Activated CD4-positive, alpha-beta T cell treated with anti-CD3 and anti-CD28 coated beads for 36 hours (primary cell): Measurements from ENCODE around the gene CARD11. TPM values are rescaled to one million over a fixed set of nuclear protein-coding genes. Genes with fewer than 3 reads are reported as not detected.

Source experiments
- ATAC-seq: fragments of 200-7000 bp; cut with Tn5 transposase; one replicate; pipeline ENCODE4 v1.10.0; 2021; ENCODE audit warnings: mild to moderate bottlenecking, moderate library complexity
- CTCF ChIA-PET: fragments of 350-600 bp; sonication (Branson Sonifier 250); formaldehyde crosslinking; loops from one replicate; lab custom pipeline; 2021; ENCODE audit warnings: antibody characterized with exemption; lab: Charles Lee
- POLR2A ChIA-PET: fragments of 350-600 bp; sonication (Branson Sonifier 250); formaldehyde crosslinking; loops from one replicate; lab custom pipeline; 2021; ENCODE audit warnings: antibody characterized with exemption, inconsistent platforms; lab: Charles Lee
- DNase-seq: peaks from one replicate; pipeline ENCODE4 v3.0.0-alpha.2; 2020
- H3K27ac Mint-ChIP-seq: one replicate; pipeline ENCODE4 v1.8.0; 2021; ENCODE audit warnings: mixed read lengths
- H3K27me3 Mint-ChIP-seq: one replicate; pipeline ENCODE4 v1.8.0; 2021; ENCODE audit warnings: mixed read lengths
- H3K36me3 Mint-ChIP-seq: one replicate; pipeline ENCODE4 v1.8.0; 2021; ENCODE audit warnings: low read depth, mixed read lengths
- H3K4me1 Mint-ChIP-seq: one replicate; pipeline ENCODE4 v1.8.0; 2021; ENCODE audit warnings: mixed read lengths
- H3K4me3 Mint-ChIP-seq: one replicate; pipeline ENCODE4 v1.8.0; 2021; ENCODE audit warnings: mild to moderate bottlenecking, moderate library complexity, mixed read lengths
- H3K9me3 Mint-ChIP-seq: one replicate; pipeline ENCODE4 v1.8.0; 2021; ENCODE audit warnings: low read depth, mixed read lengths
- intact Hi-C, 2 experiments: fragments of 100-400 bp; cut with DNase I in 1 of 2; cut with micrococcal nuclease in 1 of 2; formaldehyde crosslinking; loops; one replicate each; pipeline versions ENCODE4 v1.14.2 to v1.15.1; 2022 to 2024; cut with DNase I, micrococcal nuclease
- total RNA-seq, 2 experiments: library from RNA; stranded (reverse); gene quantifications; one replicate each; pipeline ENCODE4 v1.2.3, GENCODE V29; 2021

The CARD11 gene
- total RNA-seq, 2 experiments from 2014 or later = 108 to 118 TPM

DNA sequence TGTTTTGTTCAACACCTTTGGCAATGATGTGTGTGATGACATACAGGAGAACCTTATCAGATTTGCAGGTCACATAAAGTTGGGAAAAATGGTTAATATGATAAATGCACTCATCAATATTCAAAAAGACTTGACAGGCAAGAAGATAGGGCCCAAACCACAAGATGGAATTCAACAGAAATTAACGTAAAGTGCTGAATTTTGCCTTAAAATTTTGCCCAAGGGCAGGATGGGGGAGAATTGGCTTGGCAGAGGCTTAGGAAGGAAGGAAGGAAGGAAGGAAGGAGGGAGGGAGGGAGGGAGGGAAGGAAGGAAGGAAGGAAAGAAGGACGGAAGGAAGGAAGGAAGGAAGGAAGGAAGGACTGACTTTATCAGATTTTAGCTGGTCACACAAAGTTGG, 35.3 kb downstream of the CARD11 start:
- no peak for ATAC-seq
- DNase-seq = no peak
- Mint-ChIP-seq H3K27me3 (no peaks in the 10 kb centered on the region), H3K4me1 (peaks cover 70% of the 10 kb centered on the region), H3K9me3 (peaks cover 2% of the 10 kb centered on the region), H3K36me3 (peaks cover 50% of the 10 kb centered on the region), H3K27ac (no peak overlapping the region), H3K4me3 (no peak overlapping the region)
- CTCF ChIA-PET = interaction anchor here (0.7 kb wide), 1 partner anchor 147 kb away, joined by 3 read pairs; no protein-coding TSS in a partner anchor
- intact Hi-C loops = no loop called here
- POLR2A ChIA-PET = interaction anchor here (0.5 kb wide), 1 partner anchor 12 kb away, joined by 6 read pairs; no protein-coding TSS in a partner anchor

DNA sequence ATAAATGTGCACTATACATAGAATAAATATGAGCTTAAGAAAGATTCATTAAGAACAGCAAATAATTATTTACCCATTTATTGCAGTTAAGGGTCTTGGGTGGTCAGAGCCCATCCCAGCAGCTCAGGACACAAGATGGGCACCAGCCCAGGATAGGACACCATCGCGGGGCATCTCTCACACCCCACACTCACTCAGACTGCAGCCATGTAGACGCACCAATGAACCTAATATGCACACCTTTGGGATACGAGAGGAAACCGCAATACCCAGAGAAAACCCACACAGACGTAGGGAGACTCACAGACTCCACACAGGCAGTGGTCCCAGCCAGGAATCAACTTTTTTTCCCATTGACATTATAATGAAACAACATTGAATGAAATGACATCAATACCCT, 36.0 kb downstream of the CARD11 start:
- no peaks in the 10 kb centered on the region for H3K27me3 Mint-ChIP-seq
- intact Hi-C loops = no loop called here
- H3K4me3 Mint-ChIP-seq = no peak overlapping the region
- H3K27ac Mint-ChIP-seq = no peak overlapping the region
- ATAC-seq (no peak), DNase-seq (no peak)
- peaks cover 63% of the 10 kb centered on the region for H3K4me1 Mint-ChIP-seq
- H3K36me3 Mint-ChIP-seq = peaks cover 45% of the 10 kb centered on the region
- CTCF ChIA-PET = interaction anchor here (1.1 to 1.8 kb wide), 2 partner anchors 19 to 28 kb away, joined by 4 to 6 read pairs; no protein-coding TSS in a partner anchor
- H3K9me3 Mint-ChIP-seq = peaks cover 2% of the 10 kb centered on the region
- POLR2A ChIA-PET = no interaction called here

DNA sequence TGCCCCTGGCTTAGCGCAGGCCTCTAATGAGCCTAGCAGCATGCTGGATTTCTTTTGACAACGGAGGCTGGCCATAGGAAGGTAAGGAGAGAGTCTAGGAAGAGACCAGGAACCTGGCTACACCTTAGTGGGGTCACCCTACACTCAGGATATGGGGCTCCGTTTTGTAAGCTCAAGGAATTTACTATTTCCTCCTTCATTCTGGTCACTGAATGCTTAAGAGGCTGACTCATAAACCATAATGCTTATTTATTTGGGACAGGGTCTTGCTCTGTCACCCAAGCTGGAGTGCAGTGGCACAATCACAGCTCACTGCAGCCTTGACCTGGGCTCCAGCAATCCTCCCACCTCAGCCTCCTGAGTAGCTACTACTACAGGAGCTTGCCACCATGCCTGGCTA, 38.4 kb downstream of the CARD11 start:
- H3K4me3 Mint-ChIP-seq = no peak overlapping the region
- peaks cover 2% of the 10 kb centered on the region for H3K9me3 Mint-ChIP-seq
- CTCF ChIA-PET = interaction anchor here (0.6 to 0.8 kb wide), 2 partner anchors 141 to 267 kb away, joined by 3 read pairs; no protein-coding TSS in a partner anchor
- no peaks in the 10 kb centered on the region for H3K27me3 Mint-ChIP-seq
- intact Hi-C loops = no loop called here
- no peak for DNase-seq
- H3K36me3 Mint-ChIP-seq = peaks cover 58% of the 10 kb centered on the region
- peaks cover 51% of the 10 kb centered on the region for H3K4me1 Mint-ChIP-seq
- no peak overlapping the region for H3K27ac Mint-ChIP-seq
- no peak for ATAC-seq
- POLR2A ChIA-PET = no interaction called here

DNA sequence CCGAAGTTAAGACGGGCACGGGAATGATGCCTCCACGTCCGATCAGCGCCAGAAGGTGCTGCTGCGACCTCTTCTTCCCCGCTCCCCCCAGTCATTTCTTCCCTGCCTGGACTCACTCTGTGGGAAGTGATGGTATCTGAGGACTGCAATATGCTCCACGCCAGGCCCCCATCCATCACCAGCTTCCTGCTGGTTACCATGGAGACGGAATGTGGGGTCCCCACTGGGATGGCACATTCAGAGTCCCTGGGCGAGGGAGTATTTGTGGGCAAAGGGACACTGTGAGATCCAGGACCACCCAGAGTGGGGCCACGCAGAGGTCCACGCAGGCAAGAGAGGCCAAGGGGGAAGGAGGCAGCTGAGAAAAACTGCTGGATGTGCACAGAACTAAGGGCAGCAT, 39.7 kb downstream of the CARD11 start:
- intact Hi-C loops = no loop called here
- peaks cover 51% of the 10 kb centered on the region for H3K4me1 Mint-ChIP-seq
- ChIA-PET POLR2A (interaction anchor here (0.7 kb wide), 1 partner anchor 13 kb away, joined by 4 read pairs; no protein-coding TSS in a partner anchor), CTCF (interaction anchor here (0.7 kb wide), 1 partner anchor 61 kb away, joined by 3 read pairs; no protein-coding TSS in a partner anchor)
- peaks cover 61% of the 10 kb centered on the region for H3K36me3 Mint-ChIP-seq
- H3K27ac Mint-ChIP-seq = no peak overlapping the region
- H3K4me3 Mint-ChIP-seq = no peak overlapping the region
- no peak for DNase-seq
- no peaks in the 10 kb centered on the region for H3K9me3 Mint-ChIP-seq
- H3K27me3 Mint-ChIP-seq = no peaks in the 10 kb centered on the region
- peak; percentile 44 for ATAC-seq

DNA sequence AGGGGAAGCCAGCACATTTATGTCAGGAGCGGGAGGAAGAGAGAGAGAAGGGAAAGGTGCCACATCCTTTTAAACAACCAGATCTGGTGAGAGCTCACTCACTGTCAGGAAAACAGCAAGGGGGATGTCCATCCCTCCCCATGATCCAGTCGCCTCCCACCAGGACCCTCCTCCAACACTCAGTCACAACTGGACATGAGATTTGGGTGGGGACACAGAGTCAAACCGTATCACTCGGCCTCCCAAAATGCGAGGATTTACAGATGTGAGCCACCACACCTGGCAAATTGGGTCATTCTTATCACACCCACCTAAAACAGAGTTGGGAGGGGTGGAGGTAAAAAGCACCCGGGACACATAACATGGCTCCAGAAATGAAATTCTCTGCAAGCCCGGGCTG, 41.0 kb downstream of the CARD11 start:
- DNase-seq (no peak), ATAC-seq (no peak)
- peaks cover 55% of the 10 kb centered on the region for H3K36me3 Mint-ChIP-seq
- ChIA-PET CTCF (no interaction called here), POLR2A (no interaction called here)
- H3K27ac Mint-ChIP-seq = no peak overlapping the region
- peaks cover 39% of the 10 kb centered on the region for H3K4me1 Mint-ChIP-seq
- H3K9me3 Mint-ChIP-seq = no peaks in the 10 kb centered on the region
- no peaks in the 10 kb centered on the region for H3K27me3 Mint-ChIP-seq
- H3K4me3 Mint-ChIP-seq = no peak overlapping the region
- intact Hi-C loops = no loop called here

DNA sequence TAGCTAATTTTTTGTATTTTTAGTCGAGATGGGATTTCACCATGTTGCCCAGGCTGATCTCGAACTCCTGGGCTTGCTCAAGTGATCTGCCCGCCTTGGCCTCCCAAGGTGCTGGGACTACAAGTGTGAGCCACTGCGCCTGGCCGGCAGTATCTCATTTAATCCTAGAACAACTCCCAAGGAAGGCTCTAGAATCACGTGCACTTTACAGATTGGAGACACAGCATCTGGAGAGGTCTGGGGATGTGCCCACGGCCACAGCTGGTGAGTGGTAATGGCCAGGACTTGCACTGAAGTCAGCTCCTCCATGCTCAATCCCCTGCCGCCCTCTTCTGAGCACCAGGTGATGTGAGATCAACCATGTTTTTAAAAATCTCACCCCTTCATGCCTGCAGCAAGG, 43.1 kb downstream of the CARD11 start:
- intact Hi-C loops = no loop called here
- POLR2A ChIA-PET = interaction anchor here (0.7 kb wide), 1 partner anchor 196 kb away, joined by 4 read pairs; no protein-coding TSS in a partner anchor
- Mint-ChIP-seq H3K27me3 (no peaks in the 10 kb centered on the region), H3K9me3 (peaks cover 9% of the 10 kb centered on the region), H3K36me3 (peaks cover 58% of the 10 kb centered on the region), H3K4me1 (peaks cover 24% of the 10 kb centered on the region), H3K27ac (peak overlapping the region; percentile 31), H3K4me3 (no peak overlapping the region)
- CTCF ChIA-PET = interaction anchor here (1.3 to 1.4 kb wide), 2 partner anchors 10 to 65 kb away, joined by 3 to 4 read pairs; no protein-coding TSS in a partner anchor
- DNase-seq (no peak), ATAC-seq (no peak)

DNA sequence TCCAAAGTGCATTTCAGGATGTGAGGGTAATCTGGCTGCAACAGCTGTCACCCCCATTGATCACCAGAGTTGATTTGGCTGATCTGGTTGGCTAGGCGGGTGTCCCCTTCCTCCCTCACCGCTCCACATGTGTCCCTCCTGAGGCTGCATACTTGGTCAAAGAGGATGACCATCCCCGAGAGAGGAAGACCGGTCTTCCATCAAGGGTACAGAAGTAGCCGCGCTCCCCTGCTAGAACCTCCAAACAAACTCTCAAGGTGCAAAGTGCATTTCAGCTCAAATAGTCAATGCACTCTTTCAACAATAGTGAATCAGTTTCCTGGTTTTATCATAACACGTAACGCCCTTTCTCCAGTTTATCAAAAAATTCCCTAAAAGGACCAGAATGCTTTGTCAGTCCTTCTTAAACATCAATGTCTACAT, 44.6 kb downstream of the CARD11 start:
- Mint-ChIP-seq H3K27me3 (no peaks in the 10 kb centered on the region), H3K9me3 (peaks cover 20% of the 10 kb centered on the region), H3K4me1 (peaks cover 24% of the 10 kb centered on the region), H3K4me3 (no peak overlapping the region), H3K27ac (peak overlapping the region; percentile 55), H3K36me3 (peaks cover 71% of the 10 kb centered on the region)
- ChIA-PET CTCF (no interaction called here), POLR2A (no interaction called here)
- DNase-seq (no peak), ATAC-seq (peak; percentile 12)
- intact Hi-C loops = no loop called here

DNA sequence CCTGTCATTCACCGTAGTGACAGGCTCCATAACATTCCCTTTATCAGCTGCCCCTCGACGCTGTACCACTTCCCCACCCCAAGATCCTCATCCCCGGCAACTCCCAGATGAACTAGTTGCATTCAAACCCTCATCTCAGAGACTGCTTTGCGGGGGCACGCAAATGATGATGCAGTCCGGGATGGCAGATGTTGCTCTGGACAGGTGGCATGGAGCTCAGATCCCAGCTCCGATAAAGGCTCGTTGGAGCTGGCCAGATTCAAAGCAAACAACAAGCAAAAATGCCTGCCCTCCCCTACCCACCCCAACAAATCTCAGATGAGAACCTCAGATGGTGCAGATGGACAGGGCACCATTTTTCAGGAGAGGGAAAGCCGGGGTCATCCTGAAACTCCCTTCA, 46.7 kb downstream of the CARD11 start:
- H3K27ac Mint-ChIP-seq = peak overlapping the region; percentile 37

DNA sequence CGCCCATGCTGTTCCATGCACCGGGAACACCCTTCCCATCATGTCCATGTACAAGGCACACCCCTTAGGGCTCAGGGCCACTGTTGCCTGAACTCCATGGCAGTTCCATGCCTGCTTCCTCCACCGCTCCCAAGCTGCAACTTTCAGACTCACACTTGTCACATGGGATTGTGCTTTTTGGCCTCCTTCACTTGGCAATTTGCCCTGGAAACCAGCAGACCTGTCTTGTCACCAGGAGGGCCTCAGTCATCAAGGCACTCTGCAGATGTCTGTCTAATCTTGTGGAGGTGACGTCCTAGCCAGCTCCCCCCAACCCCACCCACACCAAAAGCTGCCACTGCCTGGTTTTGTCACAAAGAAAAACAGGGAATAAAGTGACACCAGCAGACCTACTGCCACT, 47.5 kb downstream of the CARD11 start:
- peaks cover 15% of the 10 kb centered on the region for H3K4me1 Mint-ChIP-seq
- POLR2A ChIA-PET = interaction anchor here (0.6 kb wide), 1 partner anchor 12 kb away, joined by 6 read pairs; no protein-coding TSS in a partner anchor
- H3K27me3 Mint-ChIP-seq = no peaks in the 10 kb centered on the region
- H3K9me3 Mint-ChIP-seq = peaks cover 22% of the 10 kb centered on the region
- intact Hi-C loops = no loop called here
- no peak overlapping the region for H3K4me3 Mint-ChIP-seq
- ATAC-seq = no peak
- H3K36me3 Mint-ChIP-seq = peaks cover 81% of the 10 kb centered on the region
- H3K27ac Mint-ChIP-seq = no peak overlapping the region
- CTCF ChIA-PET = interaction anchor here (0.7 kb wide), 1 partner anchor 47 kb away, joined by 3 read pairs; no protein-coding TSS in a partner anchor
- no peak for DNase-seq

More for the DNA sequence above, 46.7 kb downstream of the CARD11 start:
- no peaks in the 10 kb centered on the region for H3K27me3 Mint-ChIP-seq
- CTCF ChIA-PET = interaction anchor here (0.5 kb wide), 2 partner anchors 110 to 1005 kb away, joined by 3 read pairs; no protein-coding TSS in a partner anchor
- POLR2A ChIA-PET = no interaction called here
- intact Hi-C loops = no loop called here
- no peak overlapping the region for H3K4me3 Mint-ChIP-seq
- ATAC-seq (no peak), DNase-seq (no peak)
- peaks cover 18% of the 10 kb centered on the region for H3K4me1 Mint-ChIP-seq
- peaks cover 81% of the 10 kb centered on the region for H3K36me3 Mint-ChIP-seq
- peaks cover 20% of the 10 kb centered on the region for H3K9me3 Mint-ChIP-seq

DNA sequence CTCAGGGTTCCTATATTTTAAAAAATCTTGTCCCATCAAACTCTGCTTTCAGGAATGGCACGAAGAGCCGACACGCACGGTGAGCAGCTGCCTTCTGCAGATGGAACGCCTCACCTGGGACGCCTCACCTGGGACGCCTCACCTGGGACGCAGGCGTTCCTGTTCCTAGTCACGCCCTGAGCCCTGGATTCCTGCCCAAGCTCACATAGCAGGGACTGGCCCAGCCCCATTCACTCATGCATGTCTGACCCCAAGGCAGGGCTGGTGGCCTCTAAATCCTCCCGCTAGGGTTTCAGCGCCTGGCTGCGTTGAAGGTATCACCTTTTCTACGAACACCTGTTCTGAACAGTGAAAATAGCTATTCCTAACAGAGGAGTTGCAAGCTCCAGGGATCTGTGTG, 49.8 kb downstream of the CARD11 start:
- ChIA-PET CTCF (interaction anchor here (1.6 kb wide), 1 partner anchor 10 kb away, joined by 5 read pairs; no protein-coding TSS in a partner anchor), POLR2A (no interaction called here)
- Mint-ChIP-seq H3K4me3 (no peak overlapping the region), H3K27ac (peak overlapping the region; percentile 13), H3K4me1 (peaks cover 8% of the 10 kb centered on the region), H3K27me3 (no peaks in the 10 kb centered on the region), H3K36me3 (peaks cover 76% of the 10 kb centered on the region), H3K9me3 (peaks cover 27% of the 10 kb centered on the region)
- no peak for DNase-seq
- ATAC-seq = no peak
- intact Hi-C loops = no loop called here

DNA sequence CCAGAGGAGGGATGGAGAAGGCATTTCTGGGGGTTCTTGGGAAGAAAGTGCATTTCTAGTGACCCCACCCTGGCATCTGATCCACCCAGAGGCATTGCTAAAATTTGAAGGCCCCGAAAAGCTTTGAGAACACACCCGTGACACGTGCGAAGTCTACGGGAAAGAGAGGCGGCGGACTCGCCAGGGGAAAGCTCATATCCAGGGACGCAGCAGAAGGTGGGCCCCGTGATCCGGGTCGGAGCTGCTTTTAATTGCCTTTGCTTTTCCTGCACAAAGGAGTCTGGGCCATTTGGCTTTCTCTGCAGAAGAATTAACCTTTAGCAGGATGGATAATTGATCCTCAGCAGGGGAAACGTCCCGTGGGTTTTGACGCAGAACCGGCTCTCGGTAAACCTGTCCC, 50.3 kb downstream of the CARD11 start:
- H3K27me3 Mint-ChIP-seq = no peaks in the 10 kb centered on the region
- CTCF ChIA-PET = interaction anchor here (0.5 to 1.6 kb wide), 2 partner anchors 9 to 283 kb away, joined by 3 to 5 read pairs; no protein-coding TSS in a partner anchor
- ATAC-seq (no peak), DNase-seq (no peak)
- H3K27ac Mint-ChIP-seq = no peak overlapping the region
- intact Hi-C loops = no loop called here
- peaks cover 27% of the 10 kb centered on the region for H3K9me3 Mint-ChIP-seq
- POLR2A ChIA-PET = no interaction called here
- H3K4me3 Mint-ChIP-seq = no peak overlapping the region
- peaks cover 79% of the 10 kb centered on the region for H3K36me3 Mint-ChIP-seq
- peaks cover 12% of the 10 kb centered on the region for H3K4me1 Mint-ChIP-seq
